Measurements from ENCODE around the gene CLIC3.

CLIC3 gene

DNA sequence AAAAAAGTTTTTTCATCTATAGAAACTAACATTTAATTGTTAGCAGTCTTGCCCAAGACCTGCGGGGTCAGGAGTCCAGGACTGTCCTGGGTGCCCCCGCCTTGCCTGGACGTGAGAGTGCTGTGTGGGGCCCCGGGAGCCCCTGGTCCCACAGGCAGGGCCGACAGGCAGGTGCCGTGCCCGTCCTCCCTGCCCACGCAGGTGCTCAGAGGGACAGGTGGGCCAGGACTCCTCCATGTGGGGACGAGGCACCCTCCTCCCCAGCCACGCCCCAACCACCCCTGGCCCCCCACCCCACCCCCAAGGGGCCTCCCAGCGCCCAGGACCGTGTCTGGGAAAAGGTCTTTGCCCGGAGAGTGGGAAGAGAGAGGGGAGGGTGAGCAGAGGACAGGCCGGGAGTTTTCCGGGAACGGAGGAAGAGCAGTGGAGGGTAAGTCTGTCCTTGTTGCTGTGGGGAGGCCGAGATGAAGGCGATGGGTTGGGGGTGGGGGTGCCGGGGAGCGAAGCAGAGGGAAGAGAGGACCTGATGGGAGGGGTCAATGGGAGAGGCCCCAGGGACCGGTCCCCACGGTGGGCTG, 47.0 kb downstream of the CLIC3 start:
- peak; percentile 36 for DNase-seq

- no peak for DNase-seq
Observed at GRCh38 chr9:136947955-136948510, 48.3 kb downstream of the CLIC3 start.

DNA sequence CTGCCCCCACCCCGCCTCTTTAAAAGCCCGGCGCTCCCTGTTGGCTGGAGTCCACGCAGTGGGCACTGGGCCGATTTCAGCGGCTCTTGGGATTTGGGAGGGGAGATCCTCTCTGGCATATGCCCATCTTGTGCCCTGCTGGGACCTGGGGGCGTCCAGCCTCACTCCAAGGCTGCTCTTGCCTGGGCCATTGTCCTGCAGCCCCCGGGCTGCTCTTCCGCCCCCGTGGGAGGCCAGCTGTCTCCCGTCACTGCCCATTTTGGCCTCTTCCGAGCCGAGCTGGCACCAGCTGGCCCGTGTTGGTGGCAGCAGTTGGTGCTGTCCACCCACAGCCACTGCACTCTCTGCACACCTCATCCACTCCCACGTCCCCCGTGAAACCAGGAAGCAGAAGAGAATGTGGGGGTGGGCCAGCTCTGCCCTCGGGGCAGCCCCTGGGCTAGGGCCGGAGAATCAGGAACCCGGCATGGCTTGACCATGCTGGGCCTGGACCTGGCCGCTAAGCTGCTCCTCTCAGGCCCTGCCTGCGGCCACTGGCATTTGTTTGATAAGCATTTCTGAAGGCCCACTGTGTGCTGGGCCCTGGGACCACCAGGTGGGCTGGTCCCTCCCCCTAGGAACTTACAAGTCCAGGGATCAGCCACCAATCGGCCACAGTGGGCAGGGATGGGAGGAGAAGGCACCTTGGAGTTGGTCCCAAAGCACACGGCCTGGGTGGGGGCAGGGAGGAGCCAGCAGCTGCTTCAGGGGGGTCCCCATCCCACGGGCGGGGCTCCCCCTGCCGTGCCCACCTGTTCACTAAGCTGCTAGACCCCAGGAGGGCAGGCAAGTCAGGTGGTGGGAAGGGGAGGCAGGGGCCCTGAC, 49.1 kb downstream of the CLIC3 start:
- no peak for DNase-seq

DNA sequence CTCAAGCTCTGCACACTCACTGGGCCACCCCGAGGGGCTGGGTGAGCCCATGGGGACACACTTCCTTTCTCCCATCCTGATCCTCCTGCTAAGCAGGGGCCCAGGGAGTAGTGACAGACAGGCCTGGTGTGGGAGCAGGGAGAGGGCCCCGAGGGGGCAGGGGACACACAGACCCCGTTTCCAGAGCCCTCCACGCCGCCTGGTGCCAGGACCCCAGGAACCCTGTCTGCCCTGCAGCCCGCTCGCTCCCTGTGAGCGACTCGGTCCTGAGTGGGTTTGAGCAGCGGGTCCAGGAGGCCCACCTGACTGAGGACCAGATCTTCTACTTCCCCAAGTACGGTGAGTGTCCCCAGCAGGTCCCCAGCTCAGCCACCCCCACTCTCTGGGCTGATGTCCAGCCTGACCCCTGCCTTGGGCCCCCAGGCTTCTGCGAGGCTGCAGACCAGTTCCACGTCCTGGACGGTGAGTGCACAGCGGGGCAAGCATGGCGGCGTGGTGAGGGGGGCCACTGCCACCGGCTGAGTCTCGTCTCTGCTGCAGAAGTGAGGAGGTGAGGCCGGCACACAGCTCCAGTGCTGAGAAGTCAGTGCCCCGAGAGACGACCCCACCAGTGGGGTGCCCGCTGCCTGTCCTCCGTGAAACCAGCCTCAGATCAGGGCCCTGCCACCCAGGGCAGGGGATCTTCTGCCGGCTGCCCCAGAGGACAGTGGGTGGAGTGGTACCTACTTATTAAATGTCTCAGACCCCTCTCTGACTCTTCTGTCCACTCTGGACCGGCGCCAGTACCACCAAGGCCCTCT, 49.9 kb downstream of the CLIC3 start:
- no peak for DNase-seq

DNA sequence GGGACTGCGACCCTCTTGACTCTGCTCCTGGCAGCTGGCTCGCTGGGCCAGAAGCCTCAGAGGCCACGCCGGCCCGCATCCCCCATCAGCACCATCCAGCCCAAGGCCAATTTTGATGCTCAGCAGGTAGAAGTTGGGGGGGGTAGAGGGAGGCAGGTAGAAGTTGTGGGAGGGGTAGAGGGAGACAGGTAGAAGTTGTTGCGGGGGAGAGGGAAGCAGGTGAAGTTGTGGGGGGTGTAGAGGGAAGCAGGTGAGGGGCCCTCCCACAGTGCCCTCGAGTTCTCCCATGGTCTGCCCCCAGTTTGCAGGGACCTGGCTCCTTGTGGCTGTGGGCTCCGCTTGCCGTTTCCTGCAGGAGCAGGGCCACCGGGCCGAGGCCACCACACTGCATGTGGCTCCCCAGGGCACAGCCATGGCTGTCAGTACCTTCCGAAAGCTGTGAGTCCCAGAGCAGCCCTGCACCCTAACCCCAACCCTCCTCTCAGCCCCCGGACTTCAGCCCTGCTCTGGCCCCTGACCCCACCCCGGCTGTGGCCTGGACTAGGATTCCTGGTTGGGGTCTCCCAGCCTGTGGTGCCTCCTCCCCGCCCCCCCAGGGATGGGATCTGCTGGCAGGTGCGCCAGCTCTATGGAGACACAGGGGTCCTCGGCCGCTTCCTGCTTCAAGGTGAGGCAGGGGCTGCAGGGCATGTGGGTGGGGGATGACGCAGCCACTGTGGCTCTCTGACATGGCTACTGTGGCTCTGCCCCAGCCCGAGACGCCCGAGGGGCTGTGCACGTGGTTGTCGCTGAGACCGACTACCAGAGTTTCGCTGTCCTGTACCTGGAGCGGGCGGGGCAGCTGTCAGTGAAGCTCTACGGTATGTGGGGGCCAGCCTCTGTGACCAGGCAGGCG, 50.8 kb downstream of the CLIC3 start:
- DNase-seq, result no peak
